Epithelial cell of esophagus (primary cell): Measurements from ENCODE around the gene DHX57.

Experiments used
- DNase-seq: peaks from one replicate; pipeline ENCODE4 v3.0.0; 2010; ENCODE audit warnings: low read depth
- H3K4me3 ChIP-seq: 2 replicates; pipeline ENCODE4 v1.5.1; 2011; ENCODE audit warnings: mild to moderate bottlenecking, low read length, control low read depth
- CTCF ChIP-seq: IDR thresholded peaks from 2 replicates; pipeline ENCODE4 v1.5.1; 2011; ENCODE audit warnings: low read depth, mild to moderate bottlenecking, low read length, control low read depth, inconsistent platforms; ENCODE audit not compliant: insufficient read depth; ENCODE audit errors: missing control alignments

The DHX57 gene

GRCh38 chr2:38907743-38908562 is 32.2 kb upstream of the DHX57 start:
- no peak for TF ChIP-seq CTCF
- no peak overlapping the region for H3K4me3 ChIP-seq
- DNase-seq, result no peak

GRCh38 chr2:38907242-38907641 is 31.5 kb upstream of the DHX57 start:
- no peak for TF ChIP-seq CTCF

GRCh38 chr2:38905251-38905650 is 29.5 kb upstream of the DHX57 start:
- DNase-seq, result no peak
- TF ChIP-seq CTCF, result no peak
- no peak overlapping the region for H3K4me3 ChIP-seq

More at GRCh38 chr2:38907242-38907641, 31.5 kb upstream of the DHX57 start:
- no peak overlapping the region for H3K4me3 ChIP-seq
- DNase-seq, result no peak

- no peak for DNase-seq
- TF ChIP-seq CTCF, result no peak
- no peak overlapping the region for H3K4me3 ChIP-seq
Measured at GRCh38 chr2:38900726-38901125, 25.0 kb upstream of the DHX57 start.

- no peak overlapping the region for H3K4me3 ChIP-seq
- DNase-seq, result peak; percentile 32
- TF ChIP-seq CTCF, result no peak
Measured at GRCh38 chr2:38898256-38898655, 22.5 kb upstream of the DHX57 start.

- H3K4me3 ChIP-seq, result no peak overlapping the region
- no peak for TF ChIP-seq CTCF
- DNase-seq, result peak; percentile 16
Measured at GRCh38 chr2:38892819-38893218, 17.1 kb upstream of the DHX57 start.

GRCh38 chr2:38889575-38889974 is 13.8 kb upstream of the DHX57 start, which contains the start of gene ARHGEF33:
Gene ARHGEF33 (plus strand): TSS chr2:38889875. CDS start chr2:38919448, 29,573 bp downstream.
- H3K4me3 ChIP-seq, result no peak within 1 kb of the TSS
- no peak for DNase-seq
- no peak for TF ChIP-seq CTCF
